HEK293 (cell line): ENCODE data around the gene BCL11B.

Source experiments
- CTCF ChIA-PET: fragments of 350-600 bp; formaldehyde crosslinking; extraction: SDS; loops from one replicate; lab custom pipeline; 2021; ENCODE audit warnings: antibody characterized with exemption; lab: Yijun Ruan, JAX
- POLR2A ChIA-PET: fragments of 300-600 bp; formaldehyde crosslinking; extraction: SDS; loops from one replicate; lab custom pipeline; 2020; ENCODE audit warnings: antibody characterized with exemption, inconsistent platforms; lab: Yijun Ruan, JAX
- H3K27ac ChIP-seq: fragments of 200-500 bp; sonication (Bioruptor generic); 2 replicates; pipeline ENCODE4 v1.5.1; 2014; ENCODE audit warnings: low read depth, low read length, control low read depth, inconsistent platforms; ENCODE audit errors: extremely low read depth
- H3K36me3 ChIP-seq, 2 experiments: fragments of 200-500 bp in 1 of 2; sonication (Bioruptor generic) in 1 of 2; 1 replicate in 1 of 2; 2 replicates in 1 of 2; pipeline ENCODE4 v1.5.1; 2014 to 2017; ENCODE audit warnings: inconsistent platforms in 2 of 2, low read length in 2 of 2; ENCODE audit not compliant: control insufficient read depth in 2 of 2, insufficient read depth in 1 of 2
- H3K4me1 ChIP-seq: fragments of 200-500 bp; sonication (Bioruptor generic); 2 replicates; pipeline ENCODE4 v1.5.1; 2014; ENCODE audit warnings: mild to moderate bottlenecking, low read length, inconsistent platforms; ENCODE audit not compliant: control insufficient read depth, insufficient read depth
- H3K4me3 ChIP-seq: 2 replicates; pipeline ENCODE4 v1.5.1; 2011; ENCODE audit warnings: low read depth, mild to moderate bottlenecking, control low read depth, low read length, moderate library complexity
- H3K9me3 ChIP-seq: fragments of 200-500 bp; sonication (Bioruptor generic); 2 replicates; pipeline ENCODE4 v1.5.1; 2014; ENCODE audit warnings: low read depth, low read length, inconsistent platforms; ENCODE audit not compliant: control insufficient read depth, insufficient read depth
- HOXD13 ChIP-seq: sonication (generic); formaldehyde crosslinking; IDR thresholded peaks from 2 replicates; pipeline ENCODE4 v1.8.0; 2022; ENCODE audit warnings: missing genetic modification reagents, borderline replicate concordance
- KLF1 ChIP-seq: fragments of 450-650 bp; formaldehyde crosslinking; IDR thresholded peaks from 2 replicates; pipeline ENCODE4 v1.5.1; 2016; ENCODE audit warnings: missing biosample characterization, missing genetic modification characterization
- SCRT1 ChIP-seq: fragments of 450-650 bp; formaldehyde crosslinking; IDR thresholded peaks from 2 replicates; pipeline ENCODE4 v1.5.1; 2016; ENCODE audit warnings: missing biosample characterization, missing genetic modification characterization, borderline replicate concordance
- SP7 ChIP-seq: fragments of 450-650 bp; formaldehyde crosslinking; IDR thresholded peaks from 2 replicates; pipeline ENCODE4 v1.5.1; 2016; ENCODE audit warnings: missing biosample characterization, missing genetic modification characterization
- ZBTB21 ChIP-seq: fragments of 450-650 bp; formaldehyde crosslinking; IDR thresholded peaks from 2 replicates; pipeline ENCODE4 v1.5.1; 2017; ENCODE audit warnings: missing biosample characterization, missing genetic modification characterization
- ZBTB8A ChIP-seq: fragments of 450-650 bp; formaldehyde crosslinking; IDR thresholded peaks from 2 replicates; pipeline ENCODE4 v1.5.1; 2016; ENCODE audit warnings: missing biosample characterization, missing genetic modification characterization
- ZFHX2 ChIP-seq: fragments of 450-650 bp; formaldehyde crosslinking; conservative IDR thresholded peaks from 2 replicates; pipeline ENCODE4 v1.5.1; 2016; ENCODE audit warnings: missing biosample characterization, missing genetic modification characterization
- ZFP37 ChIP-seq: fragments of 450-650 bp; formaldehyde crosslinking; IDR thresholded peaks from 2 replicates; pipeline ENCODE4 v1.5.1; 2016; ENCODE audit warnings: missing biosample characterization, missing genetic modification characterization
- ZNF121 ChIP-seq: fragments of 450-650 bp; formaldehyde crosslinking; IDR thresholded peaks from 2 replicates; pipeline ENCODE4 v1.5.1; 2016; ENCODE audit warnings: missing biosample characterization, missing genetic modification characterization
- ZNF133 ChIP-seq: fragments of 450-650 bp; formaldehyde crosslinking; IDR thresholded peaks from 2 replicates; pipeline ENCODE4 v1.5.1; 2016; ENCODE audit warnings: missing biosample characterization, missing genetic modification characterization
- ZNF239 ChIP-seq: fragments of 450-650 bp; formaldehyde crosslinking; IDR thresholded peaks from 2 replicates; pipeline ENCODE4 v1.5.1; 2016; ENCODE audit warnings: missing biosample characterization, missing genetic modification characterization
- ZNF350 ChIP-seq: fragments of 450-650 bp; formaldehyde crosslinking; IDR thresholded peaks from 2 replicates; pipeline ENCODE4 v1.5.0; 2017; ENCODE audit warnings: missing biosample characterization, mild to moderate bottlenecking, missing genetic modification characterization
- ZNF426 ChIP-seq: fragments of 450-650 bp; formaldehyde crosslinking; IDR thresholded peaks from 2 replicates; pipeline ENCODE4 v1.5.1; 2017; ENCODE audit warnings: missing biosample characterization, missing genetic modification characterization, mild to moderate bottlenecking, inconsistent platforms, moderate library complexity
- ZNF48 ChIP-seq: fragments of 450-650 bp; formaldehyde crosslinking; IDR thresholded peaks from 2 replicates; pipeline ENCODE4 v1.5.1; 2016; ENCODE audit warnings: missing biosample characterization, missing genetic modification characterization
- ZNF792 ChIP-seq: fragments of 450-650 bp; formaldehyde crosslinking; IDR thresholded peaks from 2 replicates; pipeline ENCODE4 v1.5.1; 2016; ENCODE audit warnings: missing biosample characterization, missing genetic modification characterization
- TF ChIP-seq, protein P1 (sequence below): fragments of 450-650 bp; formaldehyde crosslinking; IDR thresholded peaks from 2 replicates; pipeline ENCODE4 v1.5.1; 2016; ENCODE audit warnings: missing biosample characterization, missing genetic modification characterization
- TF ChIP-seq, protein P2 (sequence below): fragments of 450-650 bp; formaldehyde crosslinking; IDR thresholded peaks from 2 replicates; pipeline ENCODE4 v1.5.1; 2016; ENCODE audit warnings: missing biosample characterization, missing genetic modification characterization

The BCL11B gene

DNA sequence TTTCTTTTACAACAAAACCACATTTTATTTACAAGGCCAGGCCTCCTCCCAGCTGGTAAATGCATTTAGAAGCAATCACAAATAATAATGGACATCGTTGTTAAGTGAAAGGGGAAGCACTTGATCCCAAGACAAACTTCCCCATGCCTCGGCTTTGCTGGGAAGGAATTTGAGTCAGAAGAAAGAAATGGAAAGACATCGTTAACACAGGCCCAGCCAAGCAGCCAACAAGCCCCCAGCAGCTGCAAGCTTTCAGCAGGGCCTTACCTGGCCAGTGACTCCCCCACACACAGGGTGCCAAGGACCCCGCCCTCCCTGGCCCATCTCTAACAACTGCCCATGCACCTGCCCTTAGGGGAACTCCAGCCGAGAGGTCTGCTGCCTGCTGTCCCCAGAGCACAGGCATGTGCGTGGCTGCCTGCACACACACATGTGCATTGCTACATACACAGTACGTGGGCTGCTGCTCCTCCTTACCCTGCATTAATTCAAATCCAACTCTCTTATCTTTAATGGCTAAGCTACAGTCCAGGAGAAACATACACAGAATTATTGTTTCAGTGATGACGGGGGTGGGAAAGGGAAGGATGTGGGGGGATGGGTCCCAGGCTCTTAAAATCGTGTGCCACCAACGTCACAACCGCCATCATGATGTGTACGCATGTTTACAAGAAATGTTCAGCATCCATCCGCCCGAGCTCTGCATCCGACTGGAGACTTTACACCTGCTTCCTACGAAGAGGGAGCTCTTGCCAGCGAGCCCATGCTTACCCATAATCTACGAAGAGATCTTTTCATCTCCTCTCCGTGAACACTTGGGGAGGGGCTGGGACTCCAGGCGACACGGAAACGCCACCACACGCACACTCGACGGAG is 9.8 kb downstream of the BCL11B start (continued):
- TF ChIP-seq, protein P1, sequence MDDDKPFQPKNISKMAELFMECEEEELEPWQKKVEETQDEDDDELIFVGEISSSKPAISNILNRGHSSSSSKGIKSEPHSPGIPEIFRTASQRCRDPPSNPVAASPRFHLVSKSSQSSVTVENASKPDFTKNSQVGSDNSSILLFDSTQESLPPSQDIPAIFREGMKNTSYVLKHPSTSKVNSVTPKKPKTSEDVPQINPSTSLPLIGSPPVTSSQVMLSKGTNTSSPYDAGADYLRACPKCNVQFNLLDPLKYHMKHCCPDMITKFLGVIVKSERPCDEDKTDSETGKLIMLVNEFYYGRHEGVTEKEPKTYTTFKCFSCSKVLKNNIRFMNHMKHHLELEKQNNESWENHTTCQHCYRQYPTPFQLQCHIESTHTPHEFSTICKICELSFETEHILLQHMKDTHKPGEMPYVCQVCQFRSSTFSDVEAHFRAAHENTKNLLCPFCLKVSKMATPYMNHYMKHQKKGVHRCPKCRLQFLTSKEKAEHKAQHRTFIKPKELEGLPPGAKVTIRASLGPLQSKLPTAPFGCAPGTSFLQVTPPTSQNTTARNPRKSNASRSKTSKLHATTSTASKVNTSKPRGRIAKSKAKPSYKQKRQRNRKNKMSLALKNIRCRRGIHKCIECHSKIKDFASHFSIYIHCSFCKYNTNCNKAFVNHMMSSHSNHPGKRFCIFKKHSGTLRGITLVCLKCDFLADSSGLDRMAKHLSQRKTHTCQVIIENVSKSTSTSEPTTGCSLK (tag by site-specific recombination) = no peak
- TF ChIP-seq ZNF48 (no peak), ZNF792 (tag by site-specific recombination) (0 out of 2 replicates have a peak, but pooled peaks have one; percentile 37), ZNF350 (tag by site-specific recombination) (no peak), ZBTB21 (peak; percentile 55), ZNF426 (no peak), ZFHX2 (peak; percentile 67), ZFP37 (tag by site-specific recombination) (no peak), ZBTB8A (tag by site-specific recombination) (no peak), KLF1 (tag by site-specific recombination) (peak; percentile 30; the same call in 1 of the 2 replicates), ZNF239 (tag by site-specific recombination) (no peak), SP7 (tag by site-specific recombination) (0 out of 2 replicates have a peak, but pooled peaks have one; percentile 13), ZNF121 (no peak)
- TF ChIP-seq, all 188 proteins: peak for 20

DNA sequence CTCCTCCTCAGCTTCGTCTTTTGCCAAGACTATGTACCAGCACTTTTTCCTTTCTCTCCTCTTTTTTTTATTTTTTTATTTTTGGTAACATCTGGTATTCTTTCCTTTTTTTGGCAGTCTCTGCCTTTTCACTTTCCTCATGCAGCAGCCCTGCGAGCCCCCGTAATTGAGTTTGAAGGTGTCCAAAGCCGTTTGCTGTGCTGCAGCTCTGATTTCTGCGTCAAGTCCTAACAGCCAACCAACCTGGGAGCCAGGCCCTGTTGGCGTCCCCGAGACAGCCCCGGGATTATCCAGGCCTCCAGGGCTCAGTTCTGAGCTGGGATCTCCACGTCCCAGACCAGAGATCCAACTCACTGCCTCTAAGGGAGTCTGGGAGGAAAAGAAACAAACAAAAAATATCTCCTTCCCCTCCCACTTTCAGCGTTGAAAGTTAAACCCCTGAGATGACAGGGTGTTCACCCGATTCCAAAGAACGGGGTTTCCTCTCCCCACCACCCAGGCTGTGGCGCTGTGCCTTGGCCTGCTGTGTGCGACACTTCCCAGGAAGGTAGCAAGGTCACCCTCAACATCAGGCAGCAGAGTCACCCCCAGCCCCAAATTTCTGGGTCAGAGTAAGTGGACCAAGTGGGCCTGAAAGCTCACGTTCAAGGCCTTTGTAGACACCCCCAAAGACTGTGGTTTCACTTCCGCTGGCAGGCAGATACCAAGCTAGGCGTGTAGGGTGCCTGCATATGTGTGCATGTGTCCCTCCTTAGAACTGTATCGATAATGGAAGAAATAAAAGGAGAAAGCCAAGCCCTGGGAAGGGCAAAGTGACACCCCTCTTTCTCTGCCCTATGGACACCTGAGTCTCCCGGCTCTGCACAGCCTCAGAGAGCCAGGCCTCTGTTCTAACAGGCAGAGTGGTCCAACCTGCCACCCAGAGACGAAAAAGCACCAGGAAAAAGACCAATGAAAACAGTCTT is 11.1 kb downstream of the BCL11B start:
- CTCF ChIA-PET = no interaction called here
- POLR2A ChIA-PET = no interaction called here
- peaks cover 50% of the 10 kb centered on the region for H3K4me1 ChIP-seq
- H3K27ac ChIP-seq = no peak overlapping the region
- peaks cover 0 to 9% of the 10 kb centered on the region in 2 experiments; a peak in 1 of 3 replicates for H3K36me3 ChIP-seq
- TF ChIP-seq HOXD13 (CRISPR knock-in tag) = no peak
- no peak for TF ChIP-seq ZNF133
- TF ChIP-seq, protein P2, sequence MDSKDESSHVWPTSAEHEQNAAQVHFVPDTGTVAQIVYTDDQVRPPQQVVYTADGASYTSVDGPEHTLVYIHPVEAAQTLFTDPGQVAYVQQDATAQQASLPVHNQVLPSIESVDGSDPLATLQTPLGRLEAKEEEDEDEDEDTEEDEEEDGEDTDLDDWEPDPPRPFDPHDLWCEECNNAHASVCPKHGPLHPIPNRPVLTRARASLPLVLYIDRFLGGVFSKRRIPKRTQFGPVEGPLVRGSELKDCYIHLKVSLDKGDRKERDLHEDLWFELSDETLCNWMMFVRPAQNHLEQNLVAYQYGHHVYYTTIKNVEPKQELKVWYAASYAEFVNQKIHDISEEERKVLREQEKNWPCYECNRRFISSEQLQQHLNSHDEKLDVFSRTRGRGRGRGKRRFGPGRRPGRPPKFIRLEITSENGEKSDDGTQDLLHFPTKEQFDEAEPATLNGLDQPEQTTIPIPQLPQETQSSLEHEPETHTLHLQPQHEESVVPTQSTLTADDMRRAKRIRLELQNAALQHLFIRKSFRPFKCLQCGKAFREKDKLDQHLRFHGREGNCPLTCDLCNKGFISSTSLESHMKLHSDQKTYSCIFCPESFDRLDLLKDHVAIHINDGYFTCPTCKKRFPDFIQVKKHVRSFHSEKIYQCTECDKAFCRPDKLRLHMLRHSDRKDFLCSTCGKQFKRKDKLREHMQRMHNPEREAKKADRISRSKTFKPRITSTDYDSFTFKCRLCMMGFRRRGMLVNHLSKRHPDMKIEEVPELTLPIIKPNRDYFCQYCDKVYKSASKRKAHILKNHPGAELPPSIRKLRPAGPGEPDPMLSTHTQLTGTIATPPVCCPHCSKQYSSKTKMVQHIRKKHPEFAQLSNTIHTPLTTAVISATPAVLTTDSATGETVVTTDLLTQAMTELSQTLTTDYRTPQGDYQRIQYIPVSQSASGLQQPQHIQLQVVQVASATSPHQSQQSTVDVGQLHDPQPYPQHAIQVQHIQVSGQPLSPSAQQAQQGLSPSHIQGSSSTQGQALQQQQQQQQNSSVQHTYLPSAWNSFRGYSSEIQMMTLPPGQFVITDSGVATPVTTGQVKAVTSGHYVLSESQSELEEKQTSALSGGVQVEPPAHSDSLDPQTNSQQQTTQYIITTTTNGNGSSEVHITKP (tag by site-specific recombination) = peak; percentile 63
- TF ChIP-seq, all 188 proteins: peak for 1
- Histone ChIP-seq H3K4me3 (no peak overlapping the region), H3K9me3 (no peaks in the 10 kb centered on the region)

DNA sequence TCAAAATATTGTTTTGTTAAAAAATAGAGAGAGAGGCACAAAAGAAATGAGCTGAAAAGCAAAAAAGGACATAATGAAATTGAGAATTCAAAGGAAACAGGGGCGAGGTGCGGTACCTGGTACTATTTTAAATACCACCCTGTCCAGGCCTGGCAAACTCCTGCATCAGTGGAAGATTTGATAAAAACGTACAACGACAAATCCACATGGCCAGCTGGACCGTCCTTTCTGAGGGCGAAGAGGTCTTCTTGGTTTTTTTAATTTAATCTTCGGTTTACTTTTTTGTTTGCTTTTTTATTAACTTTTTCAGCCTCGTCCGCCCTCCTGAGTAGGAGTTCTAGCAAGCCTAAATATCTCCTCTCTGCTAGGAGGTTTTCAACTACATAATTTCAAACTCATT is 11.9 kb downstream of the BCL11B start:
- ChIA-PET CTCF (no interaction called here), POLR2A (no interaction called here)
- Histone ChIP-seq H3K27ac (no peak overlapping the region), H3K36me3 (peaks cover 0 to 11% of the 10 kb centered on the region in 2 experiments; a peak in 1 of 3 replicates), H3K4me3 (no peak overlapping the region), H3K4me1 (peaks cover 45% of the 10 kb centered on the region)
- TF ChIP-seq SCRT1 (tag by site-specific recombination) = no peak
- TF ChIP-seq, all 188 proteins: peak for 0
- no peaks in the 10 kb centered on the region for H3K9me3 ChIP-seq
